Keratinocyte (primary cell): ENCODE measurements around the gene CCNK. TPM values are rescaled to one million over a fixed set of nuclear protein-coding genes. Genes with fewer than 3 reads are reported as not detected.

Experiments
- DNase-seq: peaks from one replicate; pipeline ENCODE4 v3.0.0-alpha.2; 2011; ENCODE audit warnings: low read depth, missing footprints, low spot score
- FAIRE-seq: peaks from 2 replicates; lab custom pipeline; 2011; peaks lifted over from hg19 to GRCh38; lab: Jason Lieb, UNC
- H2AFZ ChIP-seq: 2 replicates; pipeline ENCODE4 v1.6.0; 2012; ENCODE audit warnings: low read length, control low read depth, inconsistent platforms; ENCODE audit not compliant: control insufficient read depth
- H3K27ac ChIP-seq: 2 replicates; pipeline ENCODE4 v1.5.1; 2011; ENCODE audit warnings: low read length; ENCODE audit not compliant: control insufficient read depth, insufficient read depth
- H3K27me3 ChIP-seq: 3 replicates; pipeline ENCODE4 v1.6.0; 2011; ENCODE audit warnings: low read length; ENCODE audit not compliant: control insufficient read depth, insufficient read depth; ENCODE audit errors: extremely low read depth
- H3K36me3 ChIP-seq, 2 experiments: 2 replicates in 1 of 2; 3 replicates in 1 of 2; pipeline ENCODE4 v1.5.1; 2011; ENCODE audit warnings: low read length in 2 of 2, mild to moderate bottlenecking in 1 of 2; ENCODE audit not compliant: control insufficient read depth in 2 of 2, insufficient read depth in 2 of 2; ENCODE audit errors: extremely low read depth in 1 of 2
- H3K4me1 ChIP-seq: 3 replicates; pipeline ENCODE4 v1.5.1; 2011; ENCODE audit warnings: low read length; ENCODE audit not compliant: control insufficient read depth, insufficient read depth; ENCODE audit errors: extremely low read depth
- H3K4me2 ChIP-seq: 3 replicates; pipeline ENCODE4 v1.6.0; 2011; ENCODE audit warnings: low read depth, low read length; ENCODE audit not compliant: control insufficient read depth, insufficient read depth; ENCODE audit errors: extremely low read depth
- H3K4me3 ChIP-seq, 3 experiments: fragments of 200-600 bp in 1 of 3; sonication (generic) in 1 of 3; 2 replicates in 2 of 3; 3 replicates in 1 of 3; pipeline ENCODE4 v1.5.1; 2011 to 2016; ENCODE audit warnings: low read length in 3 of 3, mild to moderate bottlenecking in 3 of 3, control low read depth in 2 of 3, inconsistent platforms in 1 of 3, low read depth in 1 of 3, mixed read lengths in 1 of 3, mixed run types in 1 of 3, moderate library complexity in 1 of 3; ENCODE audit not compliant: control insufficient read depth in 2 of 3, insufficient read depth in 2 of 3; ENCODE audit errors: extremely low read depth in 1 of 3
- H3K79me2 ChIP-seq: 2 replicates; pipeline ENCODE4 v1.6.0; 2012; ENCODE audit warnings: low read length; ENCODE audit not compliant: control insufficient read depth, insufficient read depth
- H3K9ac ChIP-seq: 3 replicates; pipeline ENCODE4 v1.6.0; 2011; ENCODE audit warnings: low read length; ENCODE audit not compliant: control insufficient read depth, insufficient read depth; ENCODE audit errors: extremely low read depth
- H3K9me1 ChIP-seq: 3 replicates; pipeline ENCODE4 v1.6.0; 2011; ENCODE audit warnings: low read length; ENCODE audit not compliant: control insufficient read depth, insufficient read depth; ENCODE audit errors: extremely low read depth
- H3K9me3 ChIP-seq: 2 replicates; pipeline ENCODE4 v1.5.1; 2012; ENCODE audit warnings: low read depth, low read length; ENCODE audit not compliant: control insufficient read depth
- H4K20me1 ChIP-seq: 3 replicates; pipeline ENCODE4 v1.6.0; 2011; ENCODE audit warnings: low read length; ENCODE audit not compliant: control insufficient read depth, insufficient read depth; ENCODE audit errors: extremely low read depth
- EZH2 ChIP-seq: IDR thresholded peaks from one replicate; pipeline ENCODE4 v1.6.1; 2012; ENCODE audit warnings: inconsistent platforms, mild to moderate bottlenecking, low read length, moderate library complexity
- dilution Hi-C: fragments of 300-500 bp; cut with MboI; formaldehyde crosslinking; loops from one replicate; pipeline ENCODE4 v1.7.0; 2020; ENCODE audit warnings: low sequenced_read_pairs; ENCODE audit not compliant: extremely low pct_ligation_motif_present
- polyA plus RNA-seq, 5 experiments: library from polyadenylated mRNA; depleted of rRNA in 3 of 5; stranded (reverse) in 3 of 5; stranded (forward) in 1 of 5; unstranded in 1 of 5; fragments of >200 nt; gene quantifications; 1 replicate in 1 of 5; 2 replicates in 3 of 5; 3 replicates in 1 of 5; pipeline versions ENCODE4 v1.2.1 to v1.2.3, GENCODE V29; 2011 to 2012; ENCODE audit warnings: missing spikeins in 2 of 5, low read depth in 1 of 5, low replicate concordance in 1 of 5
- TF ChIP-seq, protein P1 (sequence below), 3 experiments: IDR thresholded peaks in 1 of 3; conservative IDR thresholded peaks in 1 of 3; optimal IDR thresholded peaks in 1 of 3; 2 replicates in 2 of 3; 3 replicates in 1 of 3; pipeline versions ENCODE3 to v1.5.1; 2011; ENCODE audit warnings: low read length in 3 of 3, mild to moderate bottlenecking in 3 of 3, moderate library complexity in 2 of 3, control low read depth in 1 of 3, inconsistent platforms in 1 of 3; ENCODE audit not compliant: insufficient read depth in 2 of 3; ENCODE audit errors: extremely low read depth in 1 of 3

CCNK gene
- polyA plus RNA-seq, 1 donor (not counting 4 experiments of a cell fraction or from before 2014, with no cell fraction given): 12.8 TPM

DNA sequence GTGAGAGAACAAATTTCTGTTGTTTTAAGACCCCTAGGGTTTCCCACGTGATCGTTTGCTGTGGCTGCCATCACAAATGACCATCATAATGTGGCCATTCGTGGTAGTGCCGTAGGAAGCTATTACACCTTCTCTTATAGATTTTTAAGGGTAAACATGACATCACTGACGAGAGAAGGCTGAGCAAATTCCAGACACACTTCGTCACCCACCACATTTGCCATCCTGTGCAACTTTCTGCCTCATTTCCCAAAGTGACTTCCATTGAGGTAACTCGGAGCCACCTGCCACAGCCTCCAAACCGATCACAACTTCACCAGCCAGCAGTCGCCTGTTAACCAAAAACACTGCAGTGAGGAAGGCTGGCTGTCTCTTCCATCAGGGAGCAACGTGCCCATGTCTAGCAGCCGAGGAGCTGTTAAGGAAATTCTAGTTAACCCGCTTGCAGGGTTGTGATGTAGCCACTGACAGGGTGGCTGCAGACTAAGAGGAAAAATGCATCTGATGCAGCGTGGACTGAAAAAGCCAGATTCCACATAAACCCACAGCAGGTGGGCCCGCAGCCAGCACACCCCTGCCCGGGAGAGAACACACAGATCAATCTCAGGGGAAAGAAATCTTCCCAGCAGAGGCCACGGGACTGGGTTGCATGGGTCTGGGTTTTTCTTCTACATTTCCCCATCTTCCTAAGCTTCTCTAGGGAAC, 78.2 kb downstream of the CCNK start:
- DNase-seq: no peak
- no peak overlapping the region for H3K4me3 ChIP-seq
- no peak overlapping the region for H3K4me2 ChIP-seq
- H3K27ac ChIP-seq: no peak overlapping the region
- H3K9ac ChIP-seq: no peak overlapping the region
- H3K79me2 ChIP-seq: peaks cover 79% of the 10 kb centered on the region
- FAIRE-seq: no peak
- H3K27me3 ChIP-seq: no peaks in the 10 kb centered on the region
- TF ChIP-seq EZH2: no peak
- TF ChIP-seq, protein P1, sequence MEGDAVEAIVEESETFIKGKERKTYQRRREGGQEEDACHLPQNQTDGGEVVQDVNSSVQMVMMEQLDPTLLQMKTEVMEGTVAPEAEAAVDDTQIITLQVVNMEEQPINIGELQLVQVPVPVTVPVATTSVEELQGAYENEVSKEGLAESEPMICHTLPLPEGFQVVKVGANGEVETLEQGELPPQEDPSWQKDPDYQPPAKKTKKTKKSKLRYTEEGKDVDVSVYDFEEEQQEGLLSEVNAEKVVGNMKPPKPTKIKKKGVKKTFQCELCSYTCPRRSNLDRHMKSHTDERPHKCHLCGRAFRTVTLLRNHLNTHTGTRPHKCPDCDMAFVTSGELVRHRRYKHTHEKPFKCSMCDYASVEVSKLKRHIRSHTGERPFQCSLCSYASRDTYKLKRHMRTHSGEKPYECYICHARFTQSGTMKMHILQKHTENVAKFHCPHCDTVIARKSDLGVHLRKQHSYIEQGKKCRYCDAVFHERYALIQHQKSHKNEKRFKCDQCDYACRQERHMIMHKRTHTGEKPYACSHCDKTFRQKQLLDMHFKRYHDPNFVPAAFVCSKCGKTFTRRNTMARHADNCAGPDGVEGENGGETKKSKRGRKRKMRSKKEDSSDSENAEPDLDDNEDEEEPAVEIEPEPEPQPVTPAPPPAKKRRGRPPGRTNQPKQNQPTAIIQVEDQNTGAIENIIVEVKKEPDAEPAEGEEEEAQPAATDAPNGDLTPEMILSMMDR (optimal IDR thresholded peaks at IDR 0.05 in 1 of 3, IDR thresholded peaks at IDR 0.05 in 1 of 3, conservative IDR thresholded peaks at IDR 0.05 in 1 of 3; ENCODE audit: extremely low read depth in 1 of 3, insufficient read depth in 2 of 3, low read length in 3 of 3): no peak
- H3K36me3 ChIP-seq: peaks cover 0 to 4% of the 10 kb centered on the region in 2 experiments
- H4K20me1 ChIP-seq: peaks cover 22% of the 10 kb centered on the region
- H2AFZ ChIP-seq: no peak overlapping the region
- dilution Hi-C loops: no loop called here
- H3K9me3 ChIP-seq: no peaks in the 10 kb centered on the region
- peaks cover 5% of the 10 kb centered on the region for H3K9me1 ChIP-seq
- peaks cover 13% of the 10 kb centered on the region for H3K4me1 ChIP-seq

DNA sequence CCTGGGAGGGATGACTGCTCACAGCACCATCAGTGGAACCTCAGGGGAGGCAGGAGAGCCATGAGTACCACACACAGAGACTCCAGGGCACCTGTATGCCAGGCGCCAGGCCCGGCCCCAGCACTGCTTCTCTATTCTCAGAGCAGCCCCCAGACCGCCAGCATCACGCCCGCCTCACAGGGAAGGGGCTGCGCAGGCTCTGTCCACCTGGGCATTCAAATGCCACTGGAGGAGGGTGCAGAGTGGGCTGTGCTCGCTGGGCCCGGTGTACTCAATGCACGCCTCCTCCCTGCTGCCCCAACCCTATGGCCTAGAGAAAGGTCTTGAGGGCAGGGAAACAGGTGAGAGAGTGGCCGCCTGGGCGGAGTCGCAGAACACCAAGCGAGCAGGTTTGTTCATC, 79.2 kb downstream of the CCNK start:
- Histone ChIP-seq H3K79me2 (peaks cover 80% of the 10 kb centered on the region), H3K4me1 (peaks cover 17% of the 10 kb centered on the region), H3K4me2 (no peak overlapping the region), H3K9me3 (no peaks in the 10 kb centered on the region), H3K27ac (no peak overlapping the region), H3K9ac (no peak overlapping the region), H2AFZ (no peak overlapping the region), H3K4me3 (no peak overlapping the region), H4K20me1 (peaks cover 29% of the 10 kb centered on the region), H3K9me1 (peaks cover 5% of the 10 kb centered on the region), H3K36me3 (peaks cover 0 to 4% of the 10 kb centered on the region in 2 experiments), H3K27me3 (no peaks in the 10 kb centered on the region)
- dilution Hi-C loops: no loop called here
- DNase-seq: no peak
- TF ChIP-seq, protein P1 (optimal IDR thresholded peaks at IDR 0.05 in 1 of 3, IDR thresholded peaks at IDR 0.05 in 1 of 3, conservative IDR thresholded peaks at IDR 0.05 in 1 of 3; ENCODE audit: extremely low read depth in 1 of 3, insufficient read depth in 2 of 3, low read length in 3 of 3): no peak
- TF ChIP-seq EZH2: no peak
- FAIRE-seq: no peak
